Body of pancreas (tissue), 4 donors: ENCODE measurements around the gene C1QL2.

ENCODE experiments used
- POLR2A ChIP-seq, 3 donors: fragments of 450-650 bp; IDR thresholded peaks; one replicate each; pipeline ENCODE4 v1.6.1; 2016; ENCODE audit warnings: antibody characterized with exemption in 3 of 3, mild to moderate bottlenecking in 2 of 3
- TF ChIP-seq, protein P1 (sequence below), 7 experiments: fragments of 450-650 bp in 4 of 7; fragments of 200-600 bp in 3 of 7; sonication (generic) in 3 of 7; IDR thresholded peaks; one replicate each; pipeline ENCODE4 v1.5.1; 2016 to 2019; ENCODE audit warnings: antibody characterized with exemption in 7 of 7

DNA sequence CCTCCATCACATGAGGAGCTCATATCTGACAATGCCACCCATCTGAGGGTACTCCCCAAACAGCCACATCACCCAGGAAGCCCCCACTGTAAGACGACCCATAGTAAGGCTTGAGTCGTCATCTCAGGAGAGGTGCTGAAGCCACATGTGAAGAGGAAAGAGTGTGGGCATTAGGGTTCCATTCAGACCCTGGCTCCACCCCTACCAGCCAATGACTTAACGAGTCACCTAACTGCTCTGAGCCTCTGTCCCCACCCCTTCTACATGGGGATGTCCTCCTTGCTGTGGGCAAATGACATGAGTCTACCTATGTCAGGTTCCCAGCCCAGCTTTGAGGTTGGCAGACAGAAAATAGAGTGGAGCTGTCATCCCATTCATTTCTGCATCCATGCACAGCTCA lies 46.3 kb downstream of the C1QL2 start:
- TF ChIP-seq, protein P1, sequence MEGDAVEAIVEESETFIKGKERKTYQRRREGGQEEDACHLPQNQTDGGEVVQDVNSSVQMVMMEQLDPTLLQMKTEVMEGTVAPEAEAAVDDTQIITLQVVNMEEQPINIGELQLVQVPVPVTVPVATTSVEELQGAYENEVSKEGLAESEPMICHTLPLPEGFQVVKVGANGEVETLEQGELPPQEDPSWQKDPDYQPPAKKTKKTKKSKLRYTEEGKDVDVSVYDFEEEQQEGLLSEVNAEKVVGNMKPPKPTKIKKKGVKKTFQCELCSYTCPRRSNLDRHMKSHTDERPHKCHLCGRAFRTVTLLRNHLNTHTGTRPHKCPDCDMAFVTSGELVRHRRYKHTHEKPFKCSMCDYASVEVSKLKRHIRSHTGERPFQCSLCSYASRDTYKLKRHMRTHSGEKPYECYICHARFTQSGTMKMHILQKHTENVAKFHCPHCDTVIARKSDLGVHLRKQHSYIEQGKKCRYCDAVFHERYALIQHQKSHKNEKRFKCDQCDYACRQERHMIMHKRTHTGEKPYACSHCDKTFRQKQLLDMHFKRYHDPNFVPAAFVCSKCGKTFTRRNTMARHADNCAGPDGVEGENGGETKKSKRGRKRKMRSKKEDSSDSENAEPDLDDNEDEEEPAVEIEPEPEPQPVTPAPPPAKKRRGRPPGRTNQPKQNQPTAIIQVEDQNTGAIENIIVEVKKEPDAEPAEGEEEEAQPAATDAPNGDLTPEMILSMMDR (IDR thresholded peaks at IDR 0.05), result no peak
- TF ChIP-seq POLR2A (IDR thresholded peaks at IDR 0.05), result no peak
